GM13977 (cell line): ENCODE measurements around the gene ACTN2.

Source experiments
- DNase-seq: peaks from one replicate; pipeline ENCODE4 v3.0.0; 2012; ENCODE audit warnings: low spot score
- in situ Hi-C: fragments of 300-500 bp; cut with MboI; formaldehyde crosslinking; loops from one replicate; pipeline ENCODE4 v1.12.0; 2022; ENCODE audit warnings: low sequenced_read_pairs, low pct_unique_long_range_greater_than_20kb, mixed read lengths, inconsistent platforms; ENCODE audit not compliant: unreplicated experiment
- TF ChIP-seq, protein P1 (sequence below): IDR thresholded peaks from 2 replicates; pipeline ENCODE4 v1.5.1; 2012; ENCODE audit warnings: mild to moderate bottlenecking, control low read depth; ENCODE audit not compliant: insufficient read depth; ENCODE audit errors: extremely low read depth, missing control alignments

The ACTN2 gene

DNA sequence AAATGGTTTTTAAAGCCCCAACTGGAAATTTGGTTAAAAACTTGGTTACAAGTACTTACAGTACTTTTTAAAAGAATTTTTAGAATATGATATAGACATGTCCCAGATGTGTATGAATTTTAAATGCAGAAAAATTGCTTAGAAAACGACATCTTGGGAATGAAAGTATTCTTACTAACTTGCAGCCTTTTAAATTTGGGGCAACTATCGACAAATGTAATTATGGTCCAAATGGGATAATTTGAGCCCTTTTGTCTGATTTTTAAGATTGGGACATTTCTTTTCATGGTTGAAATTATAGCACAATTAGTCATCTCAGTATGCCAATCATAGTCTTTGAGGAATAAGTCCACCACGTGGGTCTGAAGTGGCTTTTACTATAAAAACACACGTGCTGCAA is 65.6 kb downstream of the ACTN2 start:
- TF ChIP-seq, protein P1, sequence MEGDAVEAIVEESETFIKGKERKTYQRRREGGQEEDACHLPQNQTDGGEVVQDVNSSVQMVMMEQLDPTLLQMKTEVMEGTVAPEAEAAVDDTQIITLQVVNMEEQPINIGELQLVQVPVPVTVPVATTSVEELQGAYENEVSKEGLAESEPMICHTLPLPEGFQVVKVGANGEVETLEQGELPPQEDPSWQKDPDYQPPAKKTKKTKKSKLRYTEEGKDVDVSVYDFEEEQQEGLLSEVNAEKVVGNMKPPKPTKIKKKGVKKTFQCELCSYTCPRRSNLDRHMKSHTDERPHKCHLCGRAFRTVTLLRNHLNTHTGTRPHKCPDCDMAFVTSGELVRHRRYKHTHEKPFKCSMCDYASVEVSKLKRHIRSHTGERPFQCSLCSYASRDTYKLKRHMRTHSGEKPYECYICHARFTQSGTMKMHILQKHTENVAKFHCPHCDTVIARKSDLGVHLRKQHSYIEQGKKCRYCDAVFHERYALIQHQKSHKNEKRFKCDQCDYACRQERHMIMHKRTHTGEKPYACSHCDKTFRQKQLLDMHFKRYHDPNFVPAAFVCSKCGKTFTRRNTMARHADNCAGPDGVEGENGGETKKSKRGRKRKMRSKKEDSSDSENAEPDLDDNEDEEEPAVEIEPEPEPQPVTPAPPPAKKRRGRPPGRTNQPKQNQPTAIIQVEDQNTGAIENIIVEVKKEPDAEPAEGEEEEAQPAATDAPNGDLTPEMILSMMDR, result no peak
- in situ Hi-C loops, result no loop called here
- DNase-seq, result no peak

- TF ChIP-seq, protein P1, result peak; percentile 33
- no peak for DNase-seq
- in situ Hi-C loops, result no loop called here
Measured at GRCh38 chr1:236753516-236753915, 67.2 kb downstream of the ACTN2 start.

GRCh38 chr1:236753964-236754363 is 67.7 kb downstream of the ACTN2 start:
- DNase-seq, result no peak
- TF ChIP-seq, protein P1, result no peak
- in situ Hi-C loops, result no loop called here

DNA sequence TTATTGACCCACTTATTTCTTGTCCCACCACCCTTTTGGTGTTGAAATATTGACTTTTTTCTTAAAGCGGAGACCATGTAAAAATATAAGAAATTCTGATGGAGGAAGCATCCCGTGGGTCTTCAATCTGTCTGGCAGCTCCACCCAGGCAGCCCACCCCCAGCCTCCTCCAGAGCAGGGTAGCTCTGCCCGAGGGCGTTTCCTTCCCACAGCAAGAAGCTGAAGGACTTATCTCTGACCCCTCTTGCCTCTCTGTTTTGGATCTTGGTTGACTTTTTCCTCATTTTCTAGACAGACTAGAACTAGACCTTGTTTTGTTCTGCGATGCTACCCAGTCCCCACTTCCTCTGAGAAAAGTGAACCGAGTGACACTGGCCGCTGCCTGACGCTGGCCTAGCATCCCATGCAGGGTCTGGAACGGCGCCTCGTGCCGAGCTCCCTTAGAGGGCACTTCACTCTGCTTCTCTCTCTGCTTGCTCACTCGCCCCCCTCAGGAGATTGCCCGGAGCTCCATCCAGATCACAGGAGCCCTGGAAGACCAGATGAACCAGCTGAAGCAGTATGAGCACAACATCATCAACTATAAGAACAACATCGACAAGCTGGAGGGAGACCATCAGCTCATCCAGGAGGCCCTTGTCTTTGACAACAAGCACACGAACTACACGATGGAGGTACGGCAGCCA is 68.4 kb downstream of the ACTN2 start:
- in situ Hi-C loops, result no loop called here
- no peak for DNase-seq

DNA sequence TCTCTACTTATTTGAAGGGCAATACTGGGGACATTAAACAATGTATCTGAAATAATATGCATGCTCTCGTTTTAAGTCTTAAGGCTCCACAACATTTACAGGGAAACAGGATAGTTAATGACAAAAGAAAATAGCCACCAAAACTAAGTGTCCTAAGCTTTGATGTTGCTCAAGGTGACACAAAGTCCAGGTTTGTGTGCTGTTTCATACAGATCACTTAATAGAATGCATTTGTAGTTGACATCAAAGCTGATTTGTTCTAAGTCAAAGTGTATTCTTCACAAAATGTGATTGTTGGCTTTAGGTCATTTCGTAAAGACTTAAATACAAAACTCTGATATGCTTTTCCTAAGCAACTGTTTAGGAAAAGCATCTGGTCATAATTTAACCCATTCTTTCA is 71.3 kb downstream of the ACTN2 start:
- in situ Hi-C loops, result no loop called here
- TF ChIP-seq, protein P1, result no peak
- no peak for DNase-seq

More for the DNA sequence above, 68.4 kb downstream of the ACTN2 start:
- TF ChIP-seq, protein P1, result no peak

DNA sequence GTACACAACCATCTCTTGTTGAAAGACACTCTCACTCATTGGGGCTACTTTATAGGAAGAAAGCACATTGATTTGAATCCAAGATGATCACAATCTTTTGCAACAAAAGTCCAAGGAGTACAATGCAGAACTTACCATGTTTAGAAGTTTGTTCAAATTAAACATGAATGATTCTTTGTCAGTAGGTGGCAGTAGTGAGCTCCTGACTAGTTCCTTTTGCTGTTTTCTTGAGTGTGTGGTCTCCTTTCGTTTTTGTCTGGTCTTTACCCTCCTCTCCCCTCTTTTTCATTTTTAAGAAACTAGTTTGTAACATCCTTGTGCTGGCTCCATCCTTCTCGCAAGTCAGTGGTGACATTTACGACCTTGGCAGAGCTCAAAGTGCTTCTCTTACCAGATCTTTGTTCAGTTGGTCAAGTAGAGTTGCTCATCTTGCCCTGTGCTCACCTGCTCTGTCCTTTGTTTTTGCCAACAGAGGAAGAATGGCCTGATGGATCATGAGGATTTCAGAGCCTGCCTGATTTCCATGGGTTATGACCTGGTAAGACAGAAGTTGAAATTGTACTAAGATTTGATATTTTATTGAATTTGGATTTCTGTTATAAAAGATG is 73.1 kb downstream of the ACTN2 start:
- in situ Hi-C loops, result no loop called here
- TF ChIP-seq, protein P1, result peak; percentile 62
- peak; percentile 66 for DNase-seq
